Measurements from ENCODE around the gene ZNF496.

The ZNF496 gene

DNA sequence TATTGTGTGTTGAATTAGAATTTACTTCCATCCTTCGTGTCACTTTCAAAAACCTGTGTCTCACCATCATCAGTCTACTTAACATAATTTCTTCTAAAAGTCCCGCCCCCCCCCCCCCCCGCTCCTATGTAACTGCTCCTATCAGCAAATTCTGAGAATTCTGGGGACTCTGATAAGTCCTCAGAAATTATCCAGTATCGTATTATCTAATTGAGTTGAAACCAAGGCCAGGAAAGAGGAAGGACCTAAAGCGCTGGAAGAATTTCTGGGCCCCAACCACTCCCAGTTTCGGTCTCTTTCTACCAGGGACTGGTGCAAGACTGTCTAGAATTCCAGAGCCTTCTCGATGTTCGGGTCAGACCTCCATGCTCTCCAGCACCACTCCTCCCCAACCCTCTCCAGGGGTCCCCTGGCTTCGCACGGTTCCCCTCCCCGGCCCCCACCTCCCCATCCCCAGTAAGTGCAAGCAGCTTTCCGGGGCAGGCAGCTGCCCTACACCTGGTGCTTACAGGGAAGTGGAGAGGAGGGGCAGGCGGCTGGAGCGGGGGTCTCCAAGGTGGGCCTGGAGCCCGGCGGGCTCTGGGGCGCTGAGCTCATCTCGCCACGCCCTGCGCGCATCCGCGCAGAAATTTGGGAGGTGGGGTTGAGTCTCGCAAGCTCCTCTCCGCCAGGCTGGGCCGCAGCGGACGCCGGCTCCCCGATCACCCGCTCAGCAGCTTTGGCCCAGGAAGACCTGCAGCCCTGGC is 16.0 kb upstream of the ZNF496 start:
- no peak overlapping the region for H3K9ac ChIP-seq (ENCODE audit: low read length)
- H3K4me2 ChIP-seq (ENCODE audit: low read depth, low read length) = no peak overlapping the region
- no peaks in the 10 kb centered on the region for H3K9me2 ChIP-seq (replicated peaks; ENCODE audit: insufficient read depth, low read length)
- H3K4me1 ChIP-seq (ENCODE audit: low read length) = no peaks in the 10 kb centered on the region
- DNase-seq = no peak
- no peak overlapping the region for H3K4me3 ChIP-seq (ENCODE audit: low read length)
- no peaks in the 10 kb centered on the region for H3F3A ChIP-seq (ENCODE audit: insufficient read depth, low read length)
- H3K36me3 ChIP-seq (replicated peaks; ENCODE audit: insufficient read depth, low read length) = no peaks in the 10 kb centered on the region
- no peaks in the 10 kb centered on the region for H3K9me3 ChIP-seq (replicated peaks; ENCODE audit: insufficient read depth, low read length)
- TF ChIP-seq EZH2phosphoT487 (IDR thresholded peaks at IDR 0.05; ENCODE audit: low read length) = no peak
- no peak for TF ChIP-seq EZH2 (optimal IDR thresholded peaks at IDR 0.05; ENCODE audit: low read depth, low read length)
- TF ChIP-seq, protein P1, sequence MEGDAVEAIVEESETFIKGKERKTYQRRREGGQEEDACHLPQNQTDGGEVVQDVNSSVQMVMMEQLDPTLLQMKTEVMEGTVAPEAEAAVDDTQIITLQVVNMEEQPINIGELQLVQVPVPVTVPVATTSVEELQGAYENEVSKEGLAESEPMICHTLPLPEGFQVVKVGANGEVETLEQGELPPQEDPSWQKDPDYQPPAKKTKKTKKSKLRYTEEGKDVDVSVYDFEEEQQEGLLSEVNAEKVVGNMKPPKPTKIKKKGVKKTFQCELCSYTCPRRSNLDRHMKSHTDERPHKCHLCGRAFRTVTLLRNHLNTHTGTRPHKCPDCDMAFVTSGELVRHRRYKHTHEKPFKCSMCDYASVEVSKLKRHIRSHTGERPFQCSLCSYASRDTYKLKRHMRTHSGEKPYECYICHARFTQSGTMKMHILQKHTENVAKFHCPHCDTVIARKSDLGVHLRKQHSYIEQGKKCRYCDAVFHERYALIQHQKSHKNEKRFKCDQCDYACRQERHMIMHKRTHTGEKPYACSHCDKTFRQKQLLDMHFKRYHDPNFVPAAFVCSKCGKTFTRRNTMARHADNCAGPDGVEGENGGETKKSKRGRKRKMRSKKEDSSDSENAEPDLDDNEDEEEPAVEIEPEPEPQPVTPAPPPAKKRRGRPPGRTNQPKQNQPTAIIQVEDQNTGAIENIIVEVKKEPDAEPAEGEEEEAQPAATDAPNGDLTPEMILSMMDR (IDR thresholded peaks at IDR 0.05; ENCODE audit: low read length) = no peak
- H3K27me3 ChIP-seq (replicated peaks; ENCODE audit: insufficient read depth, low read length) = no peaks in the 10 kb centered on the region
- H3K79me2 ChIP-seq (ENCODE audit: low read length) = no peaks in the 10 kb centered on the region
- no peaks in the 10 kb centered on the region for H4K20me1 ChIP-seq (ENCODE audit: insufficient read depth, low read length)
- H3K27ac ChIP-seq (ENCODE audit: low read length) = no peak overlapping the region
- H2AFZ ChIP-seq (ENCODE audit: low read length) = no peak overlapping the region

GRCh38 chr1:247345881-247346280 is 14.2 kb upstream of the ZNF496 start:
- H3K36me3 ChIP-seq (replicated peaks; ENCODE audit: insufficient read depth, low read length) = no peaks in the 10 kb centered on the region
- no peaks in the 10 kb centered on the region for H3K27me3 ChIP-seq (replicated peaks; ENCODE audit: insufficient read depth, low read length)
- TF ChIP-seq, protein P1 (IDR thresholded peaks at IDR 0.05; ENCODE audit: low read length) = no peak
- TF ChIP-seq EZH2 (optimal IDR thresholded peaks at IDR 0.05; ENCODE audit: low read depth, low read length) (no peak), EZH2phosphoT487 (IDR thresholded peaks at IDR 0.05; ENCODE audit: low read length) (no peak)
- no peaks in the 10 kb centered on the region for H3F3A ChIP-seq (ENCODE audit: insufficient read depth, low read length)
- no peak overlapping the region for H3K9ac ChIP-seq (ENCODE audit: low read length)
- H3K27ac ChIP-seq (ENCODE audit: low read length) = no peak overlapping the region
- H3K9me3 ChIP-seq (replicated peaks; ENCODE audit: insufficient read depth, low read length) = no peaks in the 10 kb centered on the region
- no peak overlapping the region for H3K4me3 ChIP-seq (ENCODE audit: low read length)
- H3K9me2 ChIP-seq (replicated peaks; ENCODE audit: insufficient read depth, low read length) = no peaks in the 10 kb centered on the region
- no peaks in the 10 kb centered on the region for H3K4me1 ChIP-seq (ENCODE audit: low read length)
- H3K4me2 ChIP-seq (ENCODE audit: low read depth, low read length) = no peak overlapping the region
- H3K79me2 ChIP-seq (ENCODE audit: low read length) = no peaks in the 10 kb centered on the region
- no peak for DNase-seq
- H2AFZ ChIP-seq (ENCODE audit: low read length) = no peak overlapping the region
- H4K20me1 ChIP-seq (ENCODE audit: insufficient read depth, low read length) = no peaks in the 10 kb centered on the region

DNA sequence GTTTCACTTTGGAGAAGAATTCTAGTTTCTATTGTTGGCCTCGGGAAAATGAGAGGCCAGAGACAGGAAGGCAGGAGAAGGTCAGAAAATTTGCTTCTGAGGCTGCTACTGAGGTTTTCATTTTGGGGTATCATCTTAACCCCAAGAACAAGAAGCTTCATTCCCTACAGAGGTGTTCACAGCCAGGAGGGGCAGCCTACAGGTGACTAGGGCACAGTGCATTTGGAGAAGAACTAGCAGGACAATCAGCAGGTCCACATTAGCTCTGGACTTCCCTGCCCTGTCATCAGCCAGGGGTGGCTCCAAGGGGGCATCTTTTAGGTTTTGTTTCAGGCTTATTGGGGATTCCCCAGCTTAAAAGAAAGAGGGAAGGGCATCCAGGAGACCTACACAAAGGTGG is 12.1 kb upstream of the ZNF496 start:
- no peaks in the 10 kb centered on the region for H3K27me3 ChIP-seq (replicated peaks; ENCODE audit: insufficient read depth, low read length)
- TF ChIP-seq, protein P1 (IDR thresholded peaks at IDR 0.05; ENCODE audit: low read length) = no peak
- no peak for TF ChIP-seq EZH2phosphoT487 (IDR thresholded peaks at IDR 0.05; ENCODE audit: low read length)
- no peak for TF ChIP-seq EZH2 (optimal IDR thresholded peaks at IDR 0.05; ENCODE audit: low read depth, low read length)
- H3K9ac ChIP-seq (ENCODE audit: low read length) = no peak overlapping the region
- no peaks in the 10 kb centered on the region for H3K79me2 ChIP-seq (ENCODE audit: low read length)
- no peaks in the 10 kb centered on the region for H3K36me3 ChIP-seq (replicated peaks; ENCODE audit: insufficient read depth, low read length)
- no peaks in the 10 kb centered on the region for H3K9me3 ChIP-seq (replicated peaks; ENCODE audit: insufficient read depth, low read length)
- no peaks in the 10 kb centered on the region for H3K4me1 ChIP-seq (ENCODE audit: low read length)
- H3K27ac ChIP-seq (ENCODE audit: low read length) = no peak overlapping the region
- no peaks in the 10 kb centered on the region for H3F3A ChIP-seq (ENCODE audit: insufficient read depth, low read length)
- no peak overlapping the region for H3K4me2 ChIP-seq (ENCODE audit: low read depth, low read length)
- no peak overlapping the region for H3K4me3 ChIP-seq (ENCODE audit: low read length)
- no peak overlapping the region for H2AFZ ChIP-seq (ENCODE audit: low read length)
- H3K9me2 ChIP-seq (replicated peaks; ENCODE audit: insufficient read depth, low read length) = no peaks in the 10 kb centered on the region
- DNase-seq = no peak
- H4K20me1 ChIP-seq (ENCODE audit: insufficient read depth, low read length) = no peaks in the 10 kb centered on the region
